ENCODE measurements around the gene OR5B12. TPM values are rescaled to one million over a fixed set of nuclear protein-coding genes. Genes with fewer than 3 reads are reported as not detected.

The OR5B12 gene
- total and polyA plus RNA-seq, 2 of the 4 experiments (the other 2 are of a cell fraction): not detected

GRCh38 chr11:58433638-58434203, 8.3 kb downstream of the OR5B12 start:
- Histone ChIP-seq H3K36me3 (ENCODE audit: control insufficient read depth, insufficient read depth, low read length) (no peaks in the 10 kb centered on the region), H4K8ac (ENCODE audit: low read depth in 2 of 2, low read length in 2 of 2) (no peak overlapping the region), H2BK5ac (ENCODE audit: low read depth, low read length, poor library complexity, severe bottlenecking) (no peak overlapping the region), H3K18ac (ENCODE audit: low read depth, low read length) (no peak overlapping the region), H2AK5ac (ENCODE audit: low read depth, low read length) (no peak overlapping the region), H3K27ac (ENCODE audit: insufficient read depth, low read length) (no peak overlapping the region), H3K9ac (ENCODE audit: low read depth, low read length) (no peak overlapping the region), H3K9me3 (ENCODE audit: control insufficient read depth, insufficient read depth, low read length) (peaks cover 11% of the 10 kb centered on the region; the same call in 1 of the 2 replicates), H2BK20ac (ENCODE audit: low read depth, low read length) (no peak overlapping the region), H3K4me2 (ENCODE audit: low read depth, low read length) (no peak overlapping the region), H3K14ac (replicated peaks; ENCODE audit: low read depth, low read length) (no peak overlapping the region), H3K56ac (ENCODE audit: extremely low read depth, insufficient read depth, low read length) (no peak overlapping the region), H3K4me1 (ENCODE audit: control insufficient read depth, insufficient read depth, low read length) (peaks cover 2% of the 10 kb centered on the region; the same call in 1 of the 2 replicates), H3K4me3 (ENCODE audit: insufficient read depth, low read depth, low read length) (no peak overlapping the region), H3K23ac (ENCODE audit: low read depth, low read length) (no peak overlapping the region), H3K27me3 (ENCODE audit: control insufficient read depth, insufficient read depth, low read length) (no peaks in the 10 kb centered on the region), H3K9me1 (ENCODE audit: insufficient read depth, low read length) (no peaks in the 10 kb centered on the region), H2BK15ac (ENCODE audit: low read depth, low read length) (no peak overlapping the region), H2AFZ (replicated peaks; ENCODE audit: low read length, poor library complexity) (no peak overlapping the region), H2BK120ac (ENCODE audit: low read depth, low read length) (no peak overlapping the region), H2AK9ac (replicated peaks; ENCODE audit: low read depth, low read length, poor library complexity) (no peak overlapping the region), H4K20me1 (ENCODE audit: insufficient read depth, low read length) (no peaks in the 10 kb centered on the region), H4K91ac (ENCODE audit: insufficient read depth, low read depth, low read length) (no peak overlapping the region), H3K79me1 (ENCODE audit: low read depth in 1 of 2, low read length in 2 of 2) (no peaks in the 10 kb centered on the region), H3K4ac (ENCODE audit: low read depth, low read length) (no peak overlapping the region), H4K5ac (ENCODE audit: low read depth, low read length) (no peak overlapping the region)
- no TSS peak for BruUV-seq (replicated peaks)
- no peak for ATAC-seq (ENCODE audit: low read depth)
- POLR2A ChIA-PET (ENCODE audit: unreplicated experiment): interaction anchor here (0.7 kb wide), 1 partner anchor 204 kb away, joined by 5 read pairs; no protein-coding TSS in a partner anchor
- CTCF ChIA-PET: no interaction called here
- no CpG with 5 or more reads among the region's 3 CpGs for WGBS, 2 experiments (ENCODE audit: extremely low coverage in 2 of 2, insufficient read length in 1 of 2)
- intact Hi-C loops (cut with micrococcal nuclease) (no loop called here), dilution Hi-C loops (cut with HindIII; ENCODE audit: low sequenced_read_pairs, unreplicated experiment) (no loop called here), in situ Hi-C loops (cut with MboI; ENCODE audit: low sequenced_read_pairs) (no loop called here)
- no peak for DNase-seq
- TF ChIP-seq CEBPB (IDR thresholded peaks at IDR 0.05; ENCODE audit: low read depth, low read length) (no peak), CHD1 (IDR thresholded peaks at IDR 0.05; ENCODE audit: low read depth, low read length) (no peak), POLR2A (IDR thresholded peaks at IDR 0.05; ENCODE audit: low read depth, low read length) (no peak), ELK1 (IDR thresholded peaks at IDR 0.05; ENCODE audit: borderline replicate concordance, low read depth, low read length) (no peak), NFE2L2 (IDR thresholded peaks at IDR 0.05; ENCODE audit: low read depth, low read length) (no peak), SMC3 (IDR thresholded peaks at IDR 0.05; ENCODE audit: low read depth, low read length) (no peak), RFX5 (IDR thresholded peaks at IDR 0.05; ENCODE audit: low read depth, low read length) (no peak)
- TF ChIP-seq, protein P1, sequence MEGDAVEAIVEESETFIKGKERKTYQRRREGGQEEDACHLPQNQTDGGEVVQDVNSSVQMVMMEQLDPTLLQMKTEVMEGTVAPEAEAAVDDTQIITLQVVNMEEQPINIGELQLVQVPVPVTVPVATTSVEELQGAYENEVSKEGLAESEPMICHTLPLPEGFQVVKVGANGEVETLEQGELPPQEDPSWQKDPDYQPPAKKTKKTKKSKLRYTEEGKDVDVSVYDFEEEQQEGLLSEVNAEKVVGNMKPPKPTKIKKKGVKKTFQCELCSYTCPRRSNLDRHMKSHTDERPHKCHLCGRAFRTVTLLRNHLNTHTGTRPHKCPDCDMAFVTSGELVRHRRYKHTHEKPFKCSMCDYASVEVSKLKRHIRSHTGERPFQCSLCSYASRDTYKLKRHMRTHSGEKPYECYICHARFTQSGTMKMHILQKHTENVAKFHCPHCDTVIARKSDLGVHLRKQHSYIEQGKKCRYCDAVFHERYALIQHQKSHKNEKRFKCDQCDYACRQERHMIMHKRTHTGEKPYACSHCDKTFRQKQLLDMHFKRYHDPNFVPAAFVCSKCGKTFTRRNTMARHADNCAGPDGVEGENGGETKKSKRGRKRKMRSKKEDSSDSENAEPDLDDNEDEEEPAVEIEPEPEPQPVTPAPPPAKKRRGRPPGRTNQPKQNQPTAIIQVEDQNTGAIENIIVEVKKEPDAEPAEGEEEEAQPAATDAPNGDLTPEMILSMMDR (conservative IDR thresholded peaks at IDR 0.05; ENCODE audit: low read depth, low read length): no peak
- TF ChIP-seq, protein P2, sequence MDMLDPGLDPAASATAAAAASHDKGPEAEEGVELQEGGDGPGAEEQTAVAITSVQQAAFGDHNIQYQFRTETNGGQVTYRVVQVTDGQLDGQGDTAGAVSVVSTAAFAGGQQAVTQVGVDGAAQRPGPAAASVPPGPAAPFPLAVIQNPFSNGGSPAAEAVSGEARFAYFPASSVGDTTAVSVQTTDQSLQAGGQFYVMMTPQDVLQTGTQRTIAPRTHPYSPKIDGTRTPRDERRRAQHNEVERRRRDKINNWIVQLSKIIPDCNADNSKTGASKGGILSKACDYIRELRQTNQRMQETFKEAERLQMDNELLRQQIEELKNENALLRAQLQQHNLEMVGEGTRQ (IDR thresholded peaks at IDR 0.05; ENCODE audit: low read depth, low read length): no peak

All from IMR-90 (cell line).